Measurements from ENCODE around the gene KCNK10. TPM values are rescaled to one million over a fixed set of nuclear protein-coding genes. Genes with fewer than 3 reads are reported as not detected.

Gene KCNK10
- total and polyA plus RNA-seq, 2 of the 8 experiments (the other 6 are each of a cell fraction or from before 2014, with no cell fraction given), result 0.45 to 0.63 TPM

- no peak for DNase-seq (ENCODE audit: low read depth in 1 of 2, low spot score in 2 of 2)
- Histone ChIP-seq H3K9me3 (ENCODE audit: insufficient read depth in 2 of 2, low read depth in 1 of 2, low read length in 1 of 2) (no peaks in the 10 kb centered on the region), H2AK5ac (ENCODE audit: low read depth, low read length) (no peak overlapping the region), H3K27ac (ENCODE audit: low read depth, low read length) (no peak overlapping the region), H4K91ac (replicated peaks; ENCODE audit: insufficient read length, low read length) (no peak overlapping the region), H3K18ac (ENCODE audit: extremely low read depth, low read length) (no peak overlapping the region), H3K4me3 (ENCODE audit: extremely low read depth in 1 of 4, insufficient read depth in 2 of 4, low read depth in 3 of 4, low read length in 4 of 4) (no peak overlapping the region), H3K4ac (replicated peaks; ENCODE audit: insufficient read length, low read depth, low read length) (no peak overlapping the region), H2BK12ac (ENCODE audit: low read depth, low read length) (no peak overlapping the region), H3K4me1 (replicated peaks in 1 of 4; ENCODE audit: control insufficient read depth in 3 of 4, insufficient read depth in 4 of 4, low read length in 3 of 4) (no peaks in the 10 kb centered on the region), H2BK15ac (ENCODE audit: low read length) (no peak overlapping the region), H4K5ac (ENCODE audit: insufficient read length, low read depth, low read length) (no peak overlapping the region), H3K79me2 (ENCODE audit: control insufficient read depth in 1 of 2, insufficient read depth in 2 of 2, low read length in 2 of 2) (no peaks in the 10 kb centered on the region), H3K4me2 (ENCODE audit: insufficient read depth in 1 of 2, low read depth in 2 of 2, low read length in 2 of 2) (no peak overlapping the region), H3K79me1 (ENCODE audit: low read depth, low read length) (no peaks in the 10 kb centered on the region), H2AFZ (ENCODE audit: low read length) (no peak overlapping the region), H3K36me3 (ENCODE audit: control insufficient read depth in 2 of 4, insufficient read depth in 4 of 4, low read length in 3 of 4) (no peaks in the 10 kb centered on the region), H3K23ac (ENCODE audit: insufficient read length) (no peak overlapping the region), H2BK120ac (replicated peaks; ENCODE audit: low read depth, low read length) (no peak overlapping the region), H2BK5ac (ENCODE audit: low read depth, low read length) (no peak overlapping the region), H3K27me3 (replicated peaks in 1 of 4; ENCODE audit: control insufficient read depth in 3 of 4, extremely low read depth in 1 of 4, insufficient read depth in 3 of 4, low read length in 3 of 4) (no peaks in the 10 kb centered on the region), H4K8ac (ENCODE audit: extremely low read depth, insufficient read depth, low read length) (no peak overlapping the region), H2BK20ac (ENCODE audit: low read length) (no peak overlapping the region), H3K9ac (replicated peaks in 1 of 4; ENCODE audit: extremely low read depth in 1 of 4, low read depth in 3 of 4, low read length in 3 of 4) (no peak overlapping the region), H3K56ac (replicated peaks; ENCODE audit: insufficient read length, low read depth, low read length) (no peak overlapping the region), H3K14ac (ENCODE audit: insufficient read length) (no peak overlapping the region), H4K20me1 (replicated peaks in 1 of 2; ENCODE audit: control insufficient read depth in 1 of 2, insufficient read depth in 2 of 2, low read length in 2 of 2) (no peaks in the 10 kb centered on the region), H3K23me2 (ENCODE audit: low read depth, low read length) (no peaks in the 10 kb centered on the region)
- 100% methylated on average over 1 of the region's 1 CpG; no CpG with 5 or more reads in 1 of the 2 experiments for WGBS, 2 experiments (ENCODE audit: extremely low coverage in 1 of 2, insufficient coverage in 1 of 2, insufficient read length in 1 of 2, insufficient replicate concordance in 2 of 2, low coverage in 1 of 2, low lambda C conversion rate in 2 of 2, missing lambda C conversion rate in 1 of 2)
- ChIA-PET CTCF (ENCODE audit: partially characterized antibody) (interaction anchor here (1.2 to 12.6 kb wide), 3 partner anchors 19 to 62 kb away, joined by 3 to 96 read pairs (median 4); no protein-coding TSS in a partner anchor), POLR2A (ENCODE audit: partially characterized antibody) (no interaction called here)
- TF ChIP-seq SP2 (IDR thresholded peaks at IDR 0.05; ENCODE audit: low read length) (no peak), BRCA1 (IDR thresholded peaks at IDR 0.05; ENCODE audit: low read depth, low read length) (no peak), RNF2 (IDR thresholded peaks at IDR 0.05; ENCODE audit: borderline replicate concordance, low read depth, low read length, missing control alignments, poor library complexity, severe bottlenecking) (no peak), MAFK (IDR thresholded peaks at IDR 0.05; ENCODE audit: low read depth, low read length) (no peak), ATF2 (IDR thresholded peaks at IDR 0.05; ENCODE audit: low read length) (no peak), CEBPB (IDR thresholded peaks at IDR 0.05; ENCODE audit: low read depth, low read length) (no peak), SIX5 (IDR thresholded peaks at IDR 0.05; ENCODE audit: low read depth, low read length) (no peak), POLR2AphosphoS5 (IDR thresholded peaks at IDR 0.05; ENCODE audit: low read depth, low read length) (no peak), NANOG (IDR thresholded peaks at IDR 0.05; ENCODE audit: insufficient read depth, low read depth, low read length, poor library complexity, severe bottlenecking) (no peak), RBBP5 (IDR thresholded peaks at IDR 0.05; ENCODE audit: borderline replicate concordance, low read depth, low read length) (no peak), SIN3A (conservative IDR thresholded peaks at IDR 0.05 in 1 of 2, IDR thresholded peaks at IDR 0.05 in 1 of 2; ENCODE audit: low read depth in 1 of 2, low read length in 2 of 2) (no peak), HDAC6 (IDR thresholded peaks at IDR 0.05; ENCODE audit: low read depth, low read length) (no peak)
- no peak for FAIRE-seq
Measured at GRCh38 chr14:88251650-88252049, 71.4 kb downstream of the KCNK10 start.

Measured in H1 (cell line).